GM18526 (cell line): ENCODE results near the gene TNFRSF21.

ENCODE experiments used
- POLR2A ChIP-seq: IDR thresholded peaks from 3 replicates; pipeline ENCODE4 v1.6.1; 2011; ENCODE audit not compliant: insufficient read length; ENCODE audit errors: extremely low read depth

The TNFRSF21 gene

GRCh38 chr6:47337519-47337918, 27.8 kb upstream of the TNFRSF21 start:
- no peak for TF ChIP-seq POLR2A

- no peak for TF ChIP-seq POLR2A
These were observed 26.6 kb upstream of the TNFRSF21 start for GRCh38 chr6:47336334-47336733.

- no peak for TF ChIP-seq POLR2A
These were observed 25.8 kb upstream of the TNFRSF21 start for GRCh38 chr6:47335466-47335865.

DNA sequence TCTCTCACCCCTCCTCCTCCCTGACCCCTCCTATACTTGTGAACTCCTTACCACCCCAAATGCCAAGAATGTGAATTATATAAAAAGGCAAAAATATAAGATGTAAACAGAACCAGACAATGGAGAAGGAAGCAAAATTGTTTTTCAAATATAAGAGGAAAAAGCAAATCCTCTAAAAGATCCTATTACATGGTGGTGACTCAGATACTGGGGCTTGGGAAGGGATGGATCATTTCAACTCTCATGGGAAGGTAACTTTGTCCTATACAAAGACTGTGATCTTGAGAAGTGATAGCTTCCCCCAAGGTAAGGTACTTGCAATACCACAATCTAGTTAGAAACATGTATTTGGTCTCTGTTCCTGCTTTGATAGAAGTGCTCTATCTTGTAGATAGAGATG, 24.6 kb upstream of the TNFRSF21 start:
- TF ChIP-seq POLR2A: no peak

GRCh38 chr6:47323887-47324286, 14.2 kb upstream of the TNFRSF21 start:
- TF ChIP-seq POLR2A: no peak

- no peak for TF ChIP-seq POLR2A
These were observed 13.6 kb upstream of the TNFRSF21 start for GRCh38 chr6:47323321-47323720.

DNA sequence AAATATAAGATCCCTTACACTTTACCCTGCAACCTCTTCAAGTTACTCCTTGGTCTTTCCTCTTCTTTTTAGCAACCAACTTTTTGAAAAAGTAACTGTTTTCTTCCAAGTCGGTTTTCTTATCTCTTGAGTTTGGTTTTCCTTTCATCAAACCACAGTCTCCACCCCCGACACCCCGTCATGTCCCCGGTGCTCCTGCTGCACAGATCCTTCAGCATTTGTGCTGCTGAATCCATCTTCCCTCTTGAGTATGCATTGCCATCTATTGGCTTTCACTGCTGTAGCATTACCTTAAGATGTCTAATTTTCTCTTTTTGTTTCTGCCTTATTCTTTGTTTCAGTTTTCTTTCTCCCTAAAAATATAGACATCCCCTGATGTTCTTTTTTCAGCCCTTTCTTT, 11.9 kb upstream of the TNFRSF21 start:
- TF ChIP-seq POLR2A: no peak

DNA sequence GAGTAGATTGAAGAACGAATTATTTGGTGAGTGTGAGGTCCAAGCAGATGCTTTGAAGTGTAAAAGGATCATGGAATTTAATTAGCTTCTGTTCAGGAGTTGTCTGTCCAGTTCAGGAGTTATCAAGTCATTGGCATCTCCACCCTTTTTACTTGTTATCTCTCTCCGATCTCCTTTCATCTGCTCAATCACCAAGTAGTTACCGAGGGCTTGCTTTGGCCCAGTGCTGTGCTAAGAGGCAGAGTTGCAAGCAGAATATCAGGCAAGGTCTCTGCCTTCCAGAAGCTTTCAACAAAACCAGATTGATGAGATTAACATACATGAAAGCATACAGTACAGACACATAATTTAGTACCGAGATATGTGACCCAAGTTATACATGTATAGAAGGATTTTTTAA, 10.2 kb upstream of the TNFRSF21 start:
- TF ChIP-seq POLR2A: no peak

GRCh38 chr6:47319382-47319781, 9.7 kb upstream of the TNFRSF21 start:
- no peak for TF ChIP-seq POLR2A

DNA sequence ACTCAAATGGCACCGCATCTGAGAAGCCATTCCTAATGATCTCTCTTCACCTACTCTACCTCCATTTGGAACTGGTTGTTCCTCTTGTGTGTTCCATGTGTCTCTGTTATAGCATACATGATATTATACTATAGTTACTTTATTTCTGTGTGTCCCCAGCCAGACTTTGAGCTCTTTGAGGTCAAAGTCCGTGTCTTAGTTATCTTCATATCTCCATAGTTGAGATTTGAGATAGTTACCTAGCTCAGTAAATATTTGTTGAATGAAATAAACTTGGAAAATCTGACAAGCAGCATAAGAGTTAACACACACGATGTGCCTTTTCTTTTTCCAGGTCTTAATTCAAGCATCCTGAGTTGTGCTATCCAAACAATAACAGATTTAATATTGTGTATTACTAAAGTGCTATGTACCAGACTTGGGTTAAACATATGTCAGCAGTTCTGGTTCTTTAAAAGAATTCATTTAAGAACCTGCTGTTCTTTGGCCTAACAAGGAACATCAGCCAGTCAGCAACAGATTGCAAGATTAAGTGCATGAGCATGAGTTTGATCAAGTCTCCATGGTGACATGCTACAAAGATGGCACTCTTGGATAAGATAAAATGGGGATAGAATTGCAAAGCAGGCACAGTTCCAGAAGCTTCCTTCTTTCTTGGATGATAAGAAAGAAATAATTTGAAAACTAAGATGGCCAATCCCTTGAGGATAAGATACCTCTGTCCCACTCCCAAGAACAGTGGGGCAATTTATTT, 8.7 kb upstream of the TNFRSF21 start:
- no peak for TF ChIP-seq POLR2A

GRCh38 chr6:47310131-47310480, 401 bp upstream of the TNFRSF21 start:
- TF ChIP-seq POLR2A: no peak

- TF ChIP-seq POLR2A: no peak
These were observed 984 bp downstream of the TNFRSF21 start for GRCh38 chr6:47308552-47309290.

DNA sequence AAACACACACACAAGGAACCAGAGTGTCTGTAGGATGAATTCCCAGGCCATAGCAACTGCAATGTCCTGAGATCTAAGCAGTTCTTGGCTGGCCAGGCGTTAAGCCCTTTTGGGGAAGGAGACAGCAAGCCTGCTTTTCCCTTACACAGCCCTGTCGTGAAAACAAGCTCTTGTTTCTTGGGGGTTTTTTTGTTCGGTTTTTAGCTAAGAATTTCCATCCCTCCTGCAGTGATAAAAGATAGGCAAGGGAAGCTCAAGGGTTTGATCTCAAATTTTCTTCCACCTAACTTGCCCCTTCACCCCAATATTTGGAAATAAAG, 1.5 kb downstream of the TNFRSF21 start:
- TF ChIP-seq POLR2A: no peak

DNA sequence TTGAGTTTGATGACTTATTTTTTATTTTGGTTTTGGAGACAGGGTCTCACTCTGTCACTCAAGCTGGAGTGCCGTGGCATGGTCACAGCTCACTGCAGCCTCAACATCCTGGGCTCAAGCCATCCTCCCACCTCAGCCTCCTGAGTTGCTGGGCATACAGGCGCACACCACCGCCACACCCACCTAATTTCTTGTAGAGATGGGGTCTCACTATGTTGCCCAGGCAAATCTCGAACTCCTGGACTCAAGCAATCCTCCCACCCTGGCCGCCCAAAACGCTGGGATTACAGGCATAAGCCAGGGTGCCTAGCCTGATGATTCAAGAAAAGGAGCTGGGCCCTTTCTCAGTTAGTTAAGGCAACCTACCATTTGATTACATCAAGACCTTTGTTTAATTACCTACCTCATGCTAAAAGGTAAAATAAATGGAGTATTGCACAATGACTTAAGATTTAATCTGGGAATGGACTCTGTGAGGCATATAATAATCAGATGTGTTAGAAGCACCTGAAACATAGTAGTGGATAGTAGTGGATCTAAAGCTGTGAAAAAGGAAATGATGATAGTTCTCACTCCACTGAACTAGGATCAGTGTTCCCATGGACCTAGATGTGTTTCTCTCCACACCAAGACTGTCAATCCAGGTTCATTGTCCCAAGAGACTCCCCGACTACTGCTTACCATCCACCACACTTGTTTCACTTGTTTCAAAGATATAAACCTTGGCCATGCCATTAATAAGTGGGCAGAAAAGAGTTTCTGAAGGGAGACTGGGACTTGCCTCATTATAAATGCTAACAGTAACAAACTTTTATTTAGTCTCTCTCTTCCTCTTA, 2.1 kb downstream of the TNFRSF21 start:
- TF ChIP-seq POLR2A: no peak

DNA sequence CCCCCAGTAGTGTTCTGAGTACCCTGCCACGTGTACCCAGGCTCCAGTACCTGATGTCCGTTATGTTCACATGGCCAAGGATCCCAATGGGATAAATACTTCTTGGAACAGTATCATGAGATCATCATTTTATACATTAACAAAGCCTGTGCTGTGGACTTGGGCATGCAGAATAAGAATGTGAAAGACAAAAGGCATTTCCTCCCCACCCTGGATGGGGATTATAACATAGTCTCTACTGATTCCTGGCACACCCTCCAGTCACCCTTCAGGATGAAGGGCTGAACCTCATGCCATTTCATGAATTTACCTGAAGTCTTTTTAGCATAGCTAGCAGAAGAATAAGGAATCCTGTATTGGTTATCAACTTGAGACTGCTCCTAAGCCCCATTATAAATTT, 2.8 kb downstream of the TNFRSF21 start:
- no peak for TF ChIP-seq POLR2A

- TF ChIP-seq POLR2A: no peak
These were observed 5.8 kb downstream of the TNFRSF21 start for GRCh38 chr6:47303861-47304260.
